GM23338 (cell line): ENCODE data around the gene VDR.

ENCODE experiments used
- CREB1 ChIP-seq: fragments of 250-450 bp; sonication (Bioruptor Pico); IDR thresholded peaks from 2 replicates; pipeline ENCODE4 v1.5.0; 2020; ENCODE audit warnings: low read depth, mild to moderate bottlenecking, moderate library complexity
- EZH2 ChIP-seq: fragments of 200-600 bp; sonication (generic); IDR thresholded peaks from one replicate; pipeline ENCODE4 v1.8.0; 2017; ENCODE audit warnings: antibody characterized with exemption, mild to moderate bottlenecking, low read depth; ENCODE audit not compliant: unreplicated experiment
- EZH2phosphoT487 ChIP-seq: fragments of 200-600 bp; sonication (generic); IDR thresholded peaks from one replicate; pipeline ENCODE4 v1.8.1; 2018; ENCODE audit warnings: antibody characterized with exemption; ENCODE audit not compliant: unreplicated experiment
- JUNB ChIP-seq: IDR thresholded peaks from one replicate; pipeline ENCODE4 v1.6.1; 2016; ENCODE audit warnings: antibody characterized with exemption; ENCODE audit not compliant: unreplicated experiment
- NANOG ChIP-seq: IDR thresholded peaks from 2 replicates; pipeline ENCODE4 v1.6.1; 2016; ENCODE audit warnings: antibody characterized with exemption, borderline replicate concordance
- POLR2AphosphoS5 ChIP-seq: IDR thresholded peaks from 2 replicates; pipeline ENCODE4 v1.6.1; 2016; ENCODE audit warnings: antibody characterized with exemption, low read depth
- ZNF114 ChIP-seq: fragments of 250-450 bp; sonication (Bioruptor Pico); IDR thresholded peaks from 2 replicates; pipeline ENCODE4 v1.5.0; 2020; ENCODE audit warnings: mild to moderate bottlenecking, moderate library complexity
- TF ChIP-seq, protein P1 (sequence below), 2 experiments: fragments of 200-600 bp in 1 of 2; sonication (generic) in 1 of 2; conservative IDR thresholded peaks; 2 replicates each; pipeline versions ENCODE4 v1.5.1 to v1.6.1; 2016 to 2017; ENCODE audit warnings: antibody characterized with exemption in 2 of 2, low read depth in 2 of 2, mild to moderate bottlenecking in 2 of 2, moderate library complexity in 1 of 2
- TF ChIP-seq, protein P2 (sequence below): IDR thresholded peaks from one replicate; pipeline ENCODE4 v1.6.1; 2018; ENCODE audit warnings: antibody characterized with exemption; ENCODE audit not compliant: unreplicated experiment
- TF ChIP-seq, protein P3 (sequence below): IDR thresholded peaks from 2 replicates; pipeline ENCODE4 v1.6.1; 2016; ENCODE audit warnings: antibody characterized with exemption

DNA sequence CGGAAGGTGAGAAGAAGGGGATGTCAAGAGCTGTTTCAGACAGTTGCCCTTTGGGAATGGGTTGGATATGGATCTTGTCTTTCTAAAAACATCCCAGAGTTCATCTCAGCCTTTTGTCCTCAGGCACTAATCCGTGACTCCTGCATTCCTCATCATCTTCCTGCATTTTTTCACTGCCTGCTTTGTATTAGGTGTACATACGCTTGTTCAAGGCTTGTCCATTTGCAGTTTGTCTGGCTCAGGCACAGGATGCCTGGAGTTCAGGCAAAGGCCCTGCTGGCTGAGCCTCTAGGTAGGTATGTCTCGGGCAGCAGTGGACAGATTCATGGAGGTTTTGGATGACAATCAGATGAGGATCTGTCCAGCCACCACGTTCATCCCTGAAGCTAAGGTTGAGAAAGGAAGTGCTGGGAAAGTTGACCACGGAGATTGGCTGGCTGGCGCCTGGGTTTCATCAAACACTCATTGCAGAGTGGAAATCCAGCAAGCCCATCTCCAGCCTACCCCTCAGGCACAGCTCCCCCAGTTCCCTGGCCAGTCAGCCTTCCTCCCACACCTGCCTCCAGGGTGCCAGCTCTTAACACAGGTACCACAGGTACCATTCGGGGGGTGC, 46.2 kb upstream of the VDR start:
- TF ChIP-seq EZH2 (no peak), POLR2AphosphoS5 (no peak), CREB1 (no peak), NANOG (no peak), EZH2phosphoT487 (no peak), JUNB (no peak), ZNF114 (CRISPR knock-in tag) (no peak)
- TF ChIP-seq, protein P1, sequence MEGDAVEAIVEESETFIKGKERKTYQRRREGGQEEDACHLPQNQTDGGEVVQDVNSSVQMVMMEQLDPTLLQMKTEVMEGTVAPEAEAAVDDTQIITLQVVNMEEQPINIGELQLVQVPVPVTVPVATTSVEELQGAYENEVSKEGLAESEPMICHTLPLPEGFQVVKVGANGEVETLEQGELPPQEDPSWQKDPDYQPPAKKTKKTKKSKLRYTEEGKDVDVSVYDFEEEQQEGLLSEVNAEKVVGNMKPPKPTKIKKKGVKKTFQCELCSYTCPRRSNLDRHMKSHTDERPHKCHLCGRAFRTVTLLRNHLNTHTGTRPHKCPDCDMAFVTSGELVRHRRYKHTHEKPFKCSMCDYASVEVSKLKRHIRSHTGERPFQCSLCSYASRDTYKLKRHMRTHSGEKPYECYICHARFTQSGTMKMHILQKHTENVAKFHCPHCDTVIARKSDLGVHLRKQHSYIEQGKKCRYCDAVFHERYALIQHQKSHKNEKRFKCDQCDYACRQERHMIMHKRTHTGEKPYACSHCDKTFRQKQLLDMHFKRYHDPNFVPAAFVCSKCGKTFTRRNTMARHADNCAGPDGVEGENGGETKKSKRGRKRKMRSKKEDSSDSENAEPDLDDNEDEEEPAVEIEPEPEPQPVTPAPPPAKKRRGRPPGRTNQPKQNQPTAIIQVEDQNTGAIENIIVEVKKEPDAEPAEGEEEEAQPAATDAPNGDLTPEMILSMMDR (conservative IDR thresholded peaks at IDR 0.05; ENCODE audit: low read depth in 2 of 2), result no peak
- TF ChIP-seq, protein P2, sequence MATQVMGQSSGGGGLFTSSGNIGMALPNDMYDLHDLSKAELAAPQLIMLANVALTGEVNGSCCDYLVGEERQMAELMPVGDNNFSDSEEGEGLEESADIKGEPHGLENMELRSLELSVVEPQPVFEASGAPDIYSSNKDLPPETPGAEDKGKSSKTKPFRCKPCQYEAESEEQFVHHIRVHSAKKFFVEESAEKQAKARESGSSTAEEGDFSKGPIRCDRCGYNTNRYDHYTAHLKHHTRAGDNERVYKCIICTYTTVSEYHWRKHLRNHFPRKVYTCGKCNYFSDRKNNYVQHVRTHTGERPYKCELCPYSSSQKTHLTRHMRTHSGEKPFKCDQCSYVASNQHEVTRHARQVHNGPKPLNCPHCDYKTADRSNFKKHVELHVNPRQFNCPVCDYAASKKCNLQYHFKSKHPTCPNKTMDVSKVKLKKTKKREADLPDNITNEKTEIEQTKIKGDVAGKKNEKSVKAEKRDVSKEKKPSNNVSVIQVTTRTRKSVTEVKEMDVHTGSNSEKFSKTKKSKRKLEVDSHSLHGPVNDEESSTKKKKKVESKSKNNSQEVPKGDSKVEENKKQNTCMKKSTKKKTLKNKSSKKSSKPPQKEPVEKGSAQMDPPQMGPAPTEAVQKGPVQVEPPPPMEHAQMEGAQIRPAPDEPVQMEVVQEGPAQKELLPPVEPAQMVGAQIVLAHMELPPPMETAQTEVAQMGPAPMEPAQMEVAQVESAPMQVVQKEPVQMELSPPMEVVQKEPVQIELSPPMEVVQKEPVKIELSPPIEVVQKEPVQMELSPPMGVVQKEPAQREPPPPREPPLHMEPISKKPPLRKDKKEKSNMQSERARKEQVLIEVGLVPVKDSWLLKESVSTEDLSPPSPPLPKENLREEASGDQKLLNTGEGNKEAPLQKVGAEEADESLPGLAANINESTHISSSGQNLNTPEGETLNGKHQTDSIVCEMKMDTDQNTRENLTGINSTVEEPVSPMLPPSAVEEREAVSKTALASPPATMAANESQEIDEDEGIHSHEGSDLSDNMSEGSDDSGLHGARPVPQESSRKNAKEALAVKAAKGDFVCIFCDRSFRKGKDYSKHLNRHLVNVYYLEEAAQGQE, result no peak
- TF ChIP-seq, protein P3, sequence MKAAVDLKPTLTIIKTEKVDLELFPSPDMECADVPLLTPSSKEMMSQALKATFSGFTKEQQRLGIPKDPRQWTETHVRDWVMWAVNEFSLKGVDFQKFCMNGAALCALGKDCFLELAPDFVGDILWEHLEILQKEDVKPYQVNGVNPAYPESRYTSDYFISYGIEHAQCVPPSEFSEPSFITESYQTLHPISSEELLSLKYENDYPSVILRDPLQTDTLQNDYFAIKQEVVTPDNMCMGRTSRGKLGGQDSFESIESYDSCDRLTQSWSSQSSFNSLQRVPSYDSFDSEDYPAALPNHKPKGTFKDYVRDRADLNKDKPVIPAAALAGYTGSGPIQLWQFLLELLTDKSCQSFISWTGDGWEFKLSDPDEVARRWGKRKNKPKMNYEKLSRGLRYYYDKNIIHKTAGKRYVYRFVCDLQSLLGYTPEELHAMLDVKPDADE, result no peak
